ENCODE data around the gene SMAP2.

Gene SMAP2

DNA sequence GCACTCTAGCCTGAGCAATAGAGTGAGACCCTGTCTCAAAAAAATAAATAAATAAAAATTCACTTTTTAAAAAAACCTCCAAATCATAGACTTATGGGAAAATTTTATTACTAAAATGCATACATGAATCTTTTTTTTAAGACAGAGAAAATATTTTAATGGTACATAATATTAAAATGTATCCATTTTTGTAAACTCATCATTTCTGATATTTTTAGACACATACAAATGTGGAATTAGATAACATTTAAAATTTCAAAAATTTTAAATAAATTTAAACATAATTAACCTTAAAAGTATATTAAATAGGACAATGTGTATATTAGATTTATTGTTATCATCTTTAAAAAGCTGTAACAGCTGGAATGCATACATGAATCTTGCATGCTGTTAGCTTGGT is 33.9 kb downstream of the SMAP2 start:
- TF ChIP-seq, protein P1, sequence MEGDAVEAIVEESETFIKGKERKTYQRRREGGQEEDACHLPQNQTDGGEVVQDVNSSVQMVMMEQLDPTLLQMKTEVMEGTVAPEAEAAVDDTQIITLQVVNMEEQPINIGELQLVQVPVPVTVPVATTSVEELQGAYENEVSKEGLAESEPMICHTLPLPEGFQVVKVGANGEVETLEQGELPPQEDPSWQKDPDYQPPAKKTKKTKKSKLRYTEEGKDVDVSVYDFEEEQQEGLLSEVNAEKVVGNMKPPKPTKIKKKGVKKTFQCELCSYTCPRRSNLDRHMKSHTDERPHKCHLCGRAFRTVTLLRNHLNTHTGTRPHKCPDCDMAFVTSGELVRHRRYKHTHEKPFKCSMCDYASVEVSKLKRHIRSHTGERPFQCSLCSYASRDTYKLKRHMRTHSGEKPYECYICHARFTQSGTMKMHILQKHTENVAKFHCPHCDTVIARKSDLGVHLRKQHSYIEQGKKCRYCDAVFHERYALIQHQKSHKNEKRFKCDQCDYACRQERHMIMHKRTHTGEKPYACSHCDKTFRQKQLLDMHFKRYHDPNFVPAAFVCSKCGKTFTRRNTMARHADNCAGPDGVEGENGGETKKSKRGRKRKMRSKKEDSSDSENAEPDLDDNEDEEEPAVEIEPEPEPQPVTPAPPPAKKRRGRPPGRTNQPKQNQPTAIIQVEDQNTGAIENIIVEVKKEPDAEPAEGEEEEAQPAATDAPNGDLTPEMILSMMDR (conservative IDR thresholded peaks at IDR 0.05; ENCODE audit: low read depth, low read length), result no peak
- H3K4me3 ChIP-seq (ENCODE audit: low read length), result no peak overlapping the region
- DNase-seq (ENCODE audit: low read depth), result no peak

DNA sequence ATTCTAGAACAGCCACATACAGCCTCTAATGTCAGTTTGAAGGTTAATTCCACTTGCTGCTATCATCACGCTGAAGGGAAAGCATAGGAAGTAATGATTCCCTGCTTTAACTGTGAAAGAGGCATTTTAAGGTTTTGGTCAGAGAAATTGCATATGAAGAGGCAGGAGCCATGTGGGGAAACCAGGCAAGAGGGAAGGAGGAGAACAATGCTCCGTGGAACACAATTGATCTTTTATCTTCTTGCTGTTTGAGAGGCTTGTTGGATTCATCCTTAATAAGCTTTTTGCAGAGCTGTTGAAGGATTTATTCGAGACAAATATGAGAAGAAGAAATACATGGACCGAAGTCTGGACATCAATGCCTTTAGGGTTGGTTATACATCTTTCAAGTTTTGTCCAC is 35.9 kb downstream of the SMAP2 start:
- H3K4me3 ChIP-seq (ENCODE audit: low read length), result no peak overlapping the region
- TF ChIP-seq, protein P1 (conservative IDR thresholded peaks at IDR 0.05; ENCODE audit: low read depth, low read length), result no peak
- no peak for DNase-seq (ENCODE audit: low read depth)

DNA sequence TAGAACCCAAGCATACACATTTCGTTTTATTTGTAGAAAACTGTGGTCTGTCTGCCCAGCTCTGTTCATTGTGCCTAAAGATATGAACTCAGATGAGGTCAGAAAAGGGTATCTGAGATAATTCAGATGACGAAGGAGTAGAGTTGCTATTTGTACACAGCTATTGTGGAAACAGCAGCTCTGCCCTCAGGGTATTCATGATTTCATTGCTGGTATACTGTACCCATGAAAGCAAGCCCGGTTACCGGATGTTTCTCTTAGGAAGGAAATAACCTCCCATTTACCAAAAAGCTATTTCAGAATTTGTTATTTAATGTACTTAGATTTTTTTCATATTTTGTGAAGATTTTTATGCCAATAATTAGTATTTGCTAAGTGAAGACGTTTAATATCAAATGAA is 37.8 kb downstream of the SMAP2 start:
- no peak for DNase-seq (ENCODE audit: low read depth)
- no peak overlapping the region for H3K4me3 ChIP-seq (ENCODE audit: low read length)
- TF ChIP-seq, protein P1 (conservative IDR thresholded peaks at IDR 0.05; ENCODE audit: low read depth, low read length), result no peak

DNA sequence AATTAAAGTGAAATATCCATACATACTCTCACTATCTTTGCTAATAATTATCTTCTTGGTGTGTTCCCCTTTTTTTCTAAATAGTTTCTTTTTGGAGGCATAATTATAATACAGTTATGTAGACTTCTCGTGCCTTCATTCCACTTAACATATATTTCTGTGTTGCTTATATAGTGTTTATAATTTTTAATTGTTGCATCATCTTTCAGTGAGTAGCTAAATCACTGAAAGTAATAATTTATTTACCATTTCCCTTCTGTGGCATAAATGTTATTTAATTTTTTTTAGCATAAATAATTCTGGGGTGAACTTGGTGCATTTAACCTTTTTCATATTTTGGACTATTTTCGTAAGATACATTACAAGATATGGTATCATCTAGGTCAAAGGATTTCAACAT is 38.3 kb downstream of the SMAP2 start:
- H3K4me3 ChIP-seq (ENCODE audit: low read length), result no peak overlapping the region
- TF ChIP-seq, protein P1 (conservative IDR thresholded peaks at IDR 0.05; ENCODE audit: low read depth, low read length), result no peak
- no peak for DNase-seq (ENCODE audit: low read depth)

DNA sequence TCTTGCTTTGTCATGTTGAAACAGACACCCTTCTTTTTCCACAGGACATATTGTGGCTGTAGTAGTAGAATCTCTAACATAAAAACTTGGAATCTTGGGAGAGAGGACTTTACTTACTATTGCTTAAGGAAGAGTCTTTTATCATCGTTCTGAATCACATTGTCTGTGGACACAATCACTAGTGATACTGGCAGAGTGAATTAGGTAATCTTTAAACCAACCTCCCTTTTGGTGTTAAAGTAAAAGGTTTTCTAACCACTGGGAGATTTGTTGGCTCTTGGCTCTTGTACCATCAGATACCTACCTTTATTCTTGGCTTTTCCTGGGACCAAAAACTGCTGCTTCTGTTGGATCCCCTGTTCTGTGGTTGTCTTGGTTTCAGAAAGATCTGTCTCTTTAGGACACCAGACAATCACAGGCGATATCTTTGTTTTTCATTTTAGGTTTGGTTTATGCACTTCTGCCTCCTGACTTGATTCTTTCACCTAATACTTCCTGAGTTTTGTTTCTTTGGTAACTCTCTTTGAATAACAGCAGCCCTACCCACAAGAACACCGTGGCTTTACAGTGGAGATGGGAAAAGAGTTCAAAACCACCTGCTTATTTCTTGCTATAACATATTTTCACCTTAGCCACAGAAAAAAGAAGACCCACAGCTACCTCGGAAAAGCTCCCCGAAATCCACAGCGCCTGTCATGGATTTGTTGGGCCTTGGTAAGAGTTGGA is 40.2 kb downstream of the SMAP2 start:
- no peak for DNase-seq (ENCODE audit: low read depth)
- TF ChIP-seq, protein P1 (conservative IDR thresholded peaks at IDR 0.05; ENCODE audit: low read depth, low read length), result no peak
- H3K4me3 ChIP-seq (ENCODE audit: low read length), result no peak overlapping the region

DNA sequence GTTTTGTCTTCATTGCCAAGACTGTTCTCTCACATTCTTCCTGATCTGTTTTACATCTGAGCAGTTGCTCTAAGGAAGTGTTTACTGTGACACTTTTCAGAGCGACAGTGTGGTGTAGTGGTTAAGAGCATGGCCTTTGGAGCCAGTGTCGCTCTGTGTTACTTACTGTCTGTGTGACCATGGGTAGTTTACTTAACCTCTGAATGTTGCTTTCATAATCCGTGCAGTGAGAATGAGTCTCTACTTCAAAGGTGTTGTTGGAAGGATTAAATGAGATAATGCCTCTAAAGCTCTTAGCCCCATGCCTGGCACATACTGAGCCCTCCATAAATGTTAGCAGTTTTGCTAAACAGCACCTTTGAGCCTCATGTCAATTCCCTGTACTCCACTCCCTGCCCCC is 40.8 kb downstream of the SMAP2 start:
- TF ChIP-seq, protein P1 (conservative IDR thresholded peaks at IDR 0.05; ENCODE audit: low read depth, low read length), result no peak
- H3K4me3 ChIP-seq (ENCODE audit: low read length), result no peak overlapping the region
- no peak for DNase-seq (ENCODE audit: low read depth)

DNA sequence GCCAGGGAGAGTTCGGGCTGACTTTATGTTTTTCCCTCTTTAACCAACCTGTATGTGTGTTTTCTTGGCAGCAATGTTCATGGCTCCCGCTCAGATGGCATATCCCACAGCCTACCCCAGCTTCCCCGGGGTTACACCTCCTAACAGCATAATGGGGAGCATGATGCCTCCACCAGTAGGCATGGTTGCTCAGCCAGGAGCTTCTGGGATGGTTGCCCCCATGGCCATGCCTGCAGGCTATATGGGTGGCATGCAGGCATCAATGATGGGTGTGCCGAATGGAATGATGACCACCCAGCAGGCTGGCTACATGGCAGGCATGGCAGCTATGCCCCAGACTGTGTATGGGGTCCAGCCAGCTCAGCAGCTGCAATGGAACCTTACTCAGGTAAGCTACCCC is 43.2 kb downstream of the SMAP2 start:
- DNase-seq (ENCODE audit: low read depth), result no peak
- TF ChIP-seq, protein P1 (conservative IDR thresholded peaks at IDR 0.05; ENCODE audit: low read depth, low read length), result no peak
- no peak overlapping the region for H3K4me3 ChIP-seq (ENCODE audit: low read length)
